Umbilical cord (tissue), 2 donors: ENCODE results near the gene PYGB. TPM values are rescaled to one million over a fixed set of nuclear protein-coding genes. Genes with fewer than 3 reads are reported as not detected.
"Not testable (repeated sequence)": the region's sequence is repeated elsewhere in the genome, so short reads cannot be mapped to it uniquely, and the experiment has no call there.

Source experiments
- DNase-seq: peaks from one replicate; pipeline ENCODE4 v3.0.0-alpha.2; 2015; ENCODE audit warnings: low spot score
- total RNA-seq: library from RNA; depleted of rRNA; stranded (reverse); fragments of >200 nt; gene quantifications from one replicate; pipeline ENCODE4 v1.2.3, GENCODE V29; 2014; ENCODE audit warnings: low replicate concordance; ENCODE audit not compliant: insufficient read depth

PYGB gene
- total RNA-seq, 1 donor from 2014 or later = 56.6 TPM

DNA sequence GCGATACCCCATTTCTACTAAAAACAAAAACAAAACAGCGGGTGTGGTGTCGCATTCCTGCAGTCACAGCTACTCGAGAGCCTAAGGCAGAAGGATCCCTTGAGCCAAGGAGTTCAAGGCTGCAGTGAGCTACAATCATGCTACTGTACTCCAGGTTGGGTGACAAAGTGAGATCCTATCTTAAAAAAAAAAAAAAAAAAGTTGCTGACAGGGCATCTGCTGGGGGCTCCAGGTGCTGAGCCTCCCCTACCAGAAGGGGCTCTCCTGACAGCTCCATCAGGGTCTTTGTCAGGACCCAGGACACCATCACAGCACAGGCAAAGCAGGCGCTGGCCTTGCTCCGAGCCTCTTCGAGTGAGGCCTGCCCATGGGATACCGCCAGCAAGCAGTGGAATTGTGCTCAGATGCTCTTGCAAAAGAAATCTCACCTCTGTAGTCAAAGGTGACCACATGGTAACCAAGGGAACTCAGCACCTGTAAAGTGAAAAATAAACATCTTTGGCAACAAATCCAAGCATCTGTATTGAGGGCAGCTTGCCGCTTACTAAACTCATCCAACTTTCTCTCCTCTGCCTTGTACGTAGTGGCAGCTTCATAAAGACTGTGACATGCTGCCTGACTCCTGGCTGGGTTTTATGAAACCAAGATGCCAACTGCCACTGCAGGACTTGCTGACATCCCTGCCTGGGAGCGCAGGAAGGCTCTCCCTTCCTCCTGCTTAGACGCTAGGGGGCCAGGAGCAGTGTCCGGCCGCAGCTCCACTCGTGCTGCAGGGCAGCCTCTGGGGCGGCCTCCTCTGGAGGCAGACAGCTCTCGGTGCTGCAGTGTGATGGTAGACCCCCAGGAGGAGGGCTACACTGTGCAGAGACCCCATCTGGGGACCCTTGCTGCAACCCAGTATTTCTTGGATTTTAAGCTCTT, 66.9 kb downstream of the PYGB start:
- no peak for DNase-seq

DNA sequence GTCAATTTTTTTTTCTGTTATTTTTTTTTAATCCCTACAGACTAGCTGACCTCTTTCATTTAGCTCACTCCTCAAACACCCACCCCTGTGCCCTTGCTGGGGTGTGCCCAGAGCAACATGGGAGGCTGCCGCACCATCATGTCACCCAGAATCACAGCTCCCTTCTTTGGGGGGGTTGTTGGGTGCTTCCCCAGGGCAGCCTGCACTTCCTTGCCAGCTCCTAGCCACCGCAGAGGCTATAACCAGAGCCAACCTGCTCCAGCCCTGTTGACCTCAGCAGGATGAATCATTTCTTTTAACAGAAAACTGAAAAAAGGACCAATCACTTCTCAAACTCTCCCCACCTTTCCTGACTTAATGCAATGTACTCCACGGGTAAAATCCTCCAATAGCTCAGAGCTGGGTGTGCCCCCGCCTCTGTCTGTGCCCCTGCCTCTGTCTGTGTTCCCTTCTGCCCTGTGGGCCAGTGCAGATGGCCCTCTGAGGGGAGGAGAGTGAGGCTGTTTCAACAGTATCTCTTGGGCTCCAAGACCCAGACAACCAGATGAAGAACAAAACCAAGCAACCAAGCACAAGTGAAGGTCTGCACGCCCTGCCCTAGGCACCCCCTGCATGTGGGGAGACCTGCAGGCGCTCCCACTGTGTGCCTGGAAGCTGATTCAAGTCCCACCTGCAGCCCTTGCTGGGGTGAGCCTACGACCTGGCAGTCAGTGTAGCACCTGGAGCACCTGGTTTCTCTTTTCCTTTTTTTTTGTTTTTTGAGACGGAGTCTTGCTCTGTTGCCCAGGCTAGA, 67.7 kb downstream of the PYGB start:
- DNase-seq = no peak

DNA sequence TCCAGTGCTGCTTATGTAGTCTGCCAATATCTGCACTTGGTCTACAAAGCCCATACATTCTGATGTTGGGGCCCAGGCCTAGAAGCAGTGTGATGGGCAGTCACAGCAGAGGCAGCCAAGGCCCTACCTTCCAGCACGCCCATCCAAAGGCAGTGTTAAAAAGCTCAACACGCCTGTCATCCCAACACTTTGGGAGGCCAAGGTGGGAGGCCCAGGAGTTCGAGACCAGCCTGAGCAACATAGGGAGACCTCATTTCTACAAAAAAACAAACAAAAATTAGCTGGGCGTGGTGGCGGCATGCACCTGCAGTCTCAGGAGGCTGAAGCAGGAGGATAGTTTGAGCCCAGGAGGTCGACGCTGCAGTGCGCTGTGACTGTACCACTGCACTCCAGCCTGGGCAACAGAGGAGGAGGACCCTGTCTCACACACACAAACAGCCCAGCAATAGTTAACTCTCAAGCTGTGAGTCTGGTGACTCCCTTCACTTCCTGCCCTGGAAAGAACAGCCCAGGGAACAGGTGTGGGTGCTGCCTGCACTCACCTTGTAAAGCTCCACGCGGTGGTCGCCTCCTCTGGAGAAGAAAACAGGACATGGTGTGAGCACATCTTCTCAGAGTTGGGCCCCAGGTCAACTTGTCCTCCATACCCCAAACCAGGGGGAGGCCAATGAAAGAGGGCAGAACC, 68.8 kb downstream of the PYGB start:
- DNase-seq = no peak

DNA sequence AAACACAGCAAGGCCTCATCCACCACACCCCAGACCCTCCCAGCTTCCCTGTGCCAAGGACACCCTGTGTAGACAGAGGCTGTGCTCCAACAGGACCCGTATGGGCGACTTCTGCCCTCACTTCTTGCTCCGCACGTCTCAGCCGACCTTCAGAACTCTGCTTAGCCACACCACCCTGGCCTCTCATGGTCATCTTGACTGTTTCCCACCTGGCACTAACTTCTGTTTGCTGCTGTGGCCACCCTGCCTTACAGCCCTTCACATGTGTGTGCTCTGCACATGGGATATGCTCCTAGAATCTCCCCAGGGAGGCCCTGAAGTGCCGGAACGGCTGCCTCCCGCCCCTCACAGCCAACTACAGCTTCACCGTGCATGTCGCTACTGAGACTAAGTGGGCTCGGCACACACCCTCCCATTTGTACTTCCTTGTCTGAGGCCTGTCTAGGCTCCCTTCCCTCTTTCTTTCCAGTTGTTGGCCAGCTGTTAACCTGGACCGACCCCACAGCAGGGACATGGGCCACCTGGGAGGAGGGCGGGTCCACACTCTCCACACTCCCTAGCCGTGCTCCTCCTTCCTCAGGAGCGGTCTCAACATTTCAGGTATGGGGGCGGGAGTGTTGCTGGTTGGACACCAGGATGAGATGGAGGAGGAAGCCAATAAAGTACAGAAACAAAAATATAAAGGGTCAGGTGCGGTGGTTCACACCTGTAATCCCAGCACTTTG, 69.6 kb downstream of the PYGB start:
- DNase-seq = no peak

DNA sequence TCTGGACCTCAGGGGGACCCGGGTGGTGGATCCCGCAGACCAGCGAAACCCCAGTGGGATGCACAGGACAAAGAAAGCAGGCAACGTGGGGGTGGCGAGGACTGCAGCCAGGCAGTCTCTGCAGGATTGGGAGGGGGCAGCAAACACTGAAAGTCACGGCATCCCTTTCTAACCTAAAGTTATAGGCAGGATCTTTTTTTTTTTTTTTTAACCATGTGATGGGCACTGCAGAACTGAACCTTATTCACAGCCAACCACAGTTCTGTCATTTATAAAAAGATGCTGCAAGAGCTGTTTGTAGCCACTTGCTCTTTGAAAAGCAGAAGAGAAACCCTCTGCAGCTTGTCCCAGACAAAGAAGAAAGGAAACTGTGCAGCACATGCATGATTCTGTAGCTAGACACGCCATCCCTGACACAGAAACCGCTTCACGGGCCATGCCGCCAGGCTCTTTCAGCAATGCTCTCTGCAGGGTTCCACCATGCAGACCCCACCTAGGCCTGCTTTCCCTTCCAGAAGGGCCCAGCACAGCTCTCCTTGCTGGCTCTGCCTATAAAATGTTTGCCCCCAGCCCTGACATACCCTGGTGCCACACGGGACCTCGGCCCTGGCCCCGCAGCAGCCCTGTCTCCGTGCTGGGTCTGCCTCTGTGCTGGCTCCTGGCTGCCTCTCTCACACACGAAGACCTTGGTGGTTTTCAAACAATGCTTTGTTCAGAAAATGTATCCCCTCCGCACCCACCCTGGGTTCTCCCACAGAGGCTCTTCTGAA, 70.8 kb downstream of the PYGB start:
- DNase-seq = peak; percentile 43

DNA sequence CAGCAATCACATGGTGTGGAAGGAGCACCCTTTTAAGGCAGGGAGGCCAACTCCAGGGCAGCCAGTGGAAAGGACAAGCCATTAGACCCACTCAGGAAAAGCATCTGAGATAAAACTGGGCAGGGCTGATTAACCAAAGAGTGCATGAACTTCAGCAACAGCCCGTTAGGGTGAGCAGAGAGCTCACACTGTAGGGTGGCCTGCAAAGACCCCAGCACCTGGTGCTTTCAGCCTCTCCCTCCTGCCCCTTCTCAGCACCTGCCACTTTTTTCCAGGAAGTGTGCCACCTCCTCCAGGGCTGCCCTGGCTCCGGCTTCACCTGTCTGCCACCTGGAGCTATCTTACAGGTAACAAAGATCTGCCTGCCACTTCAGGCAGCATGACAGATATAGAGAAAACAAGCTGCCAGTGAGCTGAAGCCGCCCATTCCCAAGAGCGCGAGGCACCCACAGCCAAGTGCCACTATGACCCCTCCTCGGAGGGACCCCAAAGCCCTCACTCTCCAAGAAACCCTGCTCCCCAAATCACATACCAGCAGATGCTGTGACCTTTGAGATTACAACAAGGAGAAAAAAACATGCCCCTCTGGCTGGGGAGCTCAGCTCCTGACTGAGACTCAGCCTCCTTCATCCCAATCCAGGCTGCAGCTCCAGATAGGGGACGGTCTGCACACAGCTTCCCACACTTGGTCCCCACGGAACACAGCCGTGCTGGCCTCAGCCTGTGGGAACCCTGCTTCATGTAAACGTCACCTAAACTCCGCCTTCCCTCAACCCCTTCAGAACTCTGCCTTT, 71.6 kb downstream of the PYGB start:
- no peak for DNase-seq

DNA sequence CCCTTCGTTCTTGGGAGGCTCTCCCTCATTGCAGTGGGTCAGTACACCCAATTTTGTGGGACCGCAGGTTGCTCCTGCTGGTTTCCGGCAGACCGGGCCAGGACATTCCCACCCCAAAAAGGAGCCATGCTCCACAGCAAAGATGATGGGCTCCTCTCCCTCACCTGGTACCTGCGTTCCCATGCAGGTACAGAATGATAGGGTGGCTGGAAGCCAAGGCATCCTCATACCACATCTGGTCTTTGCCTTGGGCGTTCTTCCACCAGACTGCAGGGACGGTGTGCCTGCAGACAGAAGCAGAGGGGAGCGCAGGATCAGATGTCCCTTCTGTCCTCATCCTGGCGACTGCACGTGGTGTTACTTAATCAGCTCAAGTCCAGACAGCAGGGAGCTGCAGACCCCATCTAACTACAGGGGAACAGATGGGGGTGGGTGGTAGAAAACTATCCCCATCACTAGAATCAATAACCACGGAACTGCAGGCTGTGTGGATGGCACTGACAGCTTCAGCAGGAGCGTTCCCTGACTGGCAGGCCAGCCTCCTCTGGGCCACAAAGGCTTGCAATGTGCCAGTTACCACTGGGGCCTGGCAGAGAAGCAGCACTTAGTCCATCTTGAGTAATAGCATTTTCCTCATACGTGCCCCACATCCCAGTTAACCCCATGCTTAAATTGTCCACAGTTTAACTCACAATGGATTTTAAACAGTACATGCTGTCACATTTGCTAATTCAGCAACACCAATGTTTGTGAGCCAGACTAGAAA, 72.3 kb downstream of the PYGB start:
- no peak for DNase-seq

DNA sequence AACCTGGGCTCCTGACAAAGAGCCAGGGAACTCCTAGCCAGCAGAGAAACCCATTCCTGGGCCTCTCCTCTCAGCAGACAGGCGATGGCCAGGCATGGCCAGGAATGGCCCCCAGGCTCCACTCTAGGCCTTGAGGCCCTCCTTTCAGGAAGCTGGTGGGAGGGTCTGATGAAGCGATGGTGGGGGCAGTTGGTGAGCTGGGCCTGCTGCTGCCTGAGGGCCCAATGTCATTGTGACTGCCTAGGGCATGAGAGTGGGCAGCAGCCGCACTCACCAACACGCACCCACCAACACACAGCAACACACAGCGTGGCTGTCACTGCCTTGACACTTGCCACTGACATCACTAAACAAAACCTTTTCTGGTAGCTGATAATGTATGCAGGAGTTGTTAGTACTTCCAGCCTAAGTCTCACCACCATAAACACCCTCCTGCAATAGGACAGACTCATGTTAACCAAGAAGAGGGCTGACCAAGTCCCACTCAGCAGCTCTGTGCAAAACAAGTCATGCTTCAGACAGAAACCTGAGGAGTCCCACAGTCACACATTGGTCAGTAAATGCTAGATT, 73.5 kb downstream of the PYGB start:
- DNase-seq = no peak

DNA sequence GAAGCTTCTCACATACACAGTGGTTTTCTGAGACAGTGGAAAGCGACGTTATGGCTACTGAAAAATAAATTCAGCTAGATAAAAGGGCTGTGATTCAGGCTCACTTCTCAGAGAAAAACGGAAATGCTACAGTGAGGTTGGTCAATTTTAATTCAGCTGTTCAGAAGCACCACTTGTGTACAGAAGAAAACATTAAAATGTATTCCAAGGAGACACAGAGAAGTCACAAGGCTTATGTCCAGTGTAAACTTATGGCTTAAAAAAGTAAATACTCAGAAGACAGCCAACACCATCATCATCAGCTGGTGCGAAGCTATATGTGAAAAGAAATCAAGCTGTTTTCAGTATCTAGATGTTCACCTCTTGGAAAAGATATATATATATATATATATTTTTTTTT, 74.1 kb downstream of the PYGB start:
- no peak for DNase-seq

DNA sequence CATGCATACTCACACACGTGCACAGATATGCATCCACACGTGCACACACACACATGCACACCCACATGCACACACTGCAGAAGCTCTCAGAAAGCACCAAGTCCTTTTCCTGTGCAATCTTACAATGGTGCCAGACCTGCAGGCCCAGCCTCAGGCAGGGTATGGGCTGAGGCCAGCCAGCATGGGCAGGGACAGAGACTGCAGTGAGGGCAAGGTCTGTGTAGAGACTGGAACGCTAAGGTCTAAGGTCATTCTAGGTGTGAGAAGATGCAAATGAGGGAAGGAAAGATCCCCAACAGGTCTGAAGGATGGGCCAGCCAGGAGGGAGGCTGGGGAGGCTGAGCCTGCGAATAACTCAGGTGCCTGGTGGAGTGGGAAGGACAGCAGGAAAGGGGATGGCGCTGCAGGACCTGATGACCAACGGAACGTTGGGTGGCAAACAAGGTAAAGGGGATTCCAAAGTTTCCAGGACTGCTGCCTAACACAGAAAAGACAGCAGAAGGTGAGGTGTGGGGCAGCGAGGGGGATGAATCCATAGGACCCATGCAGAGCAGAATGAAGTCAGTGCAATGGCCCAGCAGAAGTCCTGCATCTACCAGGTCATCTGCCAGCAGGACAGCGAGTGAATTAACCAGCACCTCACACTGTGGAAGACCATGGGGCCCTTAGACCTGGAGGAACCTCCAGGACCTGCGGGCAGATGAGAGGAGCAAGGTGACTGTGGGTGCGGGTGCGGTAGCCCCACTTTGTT, 75.8 kb downstream of the PYGB start:
- DNase-seq = no peak

DNA sequence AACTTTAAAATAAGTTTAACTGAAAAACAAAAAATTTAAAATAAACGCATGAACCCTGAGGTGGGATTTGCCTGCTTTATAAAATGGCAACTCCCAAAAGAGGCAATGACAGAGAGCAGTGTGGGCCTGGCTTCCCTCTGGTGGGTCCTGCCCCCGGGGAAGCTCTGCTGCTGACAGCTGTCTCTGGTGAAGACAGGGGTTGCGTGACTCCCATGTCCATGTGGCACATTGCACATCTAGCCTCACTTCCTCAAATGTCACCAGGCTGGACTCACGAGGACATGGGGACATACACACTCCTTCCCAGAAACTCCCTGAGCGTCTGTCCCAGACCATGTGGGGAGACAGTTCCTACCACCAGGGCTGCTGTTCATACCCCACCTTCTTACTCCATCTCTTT, 76.5 kb downstream of the PYGB start:
- DNase-seq = peak; percentile 46

DNA sequence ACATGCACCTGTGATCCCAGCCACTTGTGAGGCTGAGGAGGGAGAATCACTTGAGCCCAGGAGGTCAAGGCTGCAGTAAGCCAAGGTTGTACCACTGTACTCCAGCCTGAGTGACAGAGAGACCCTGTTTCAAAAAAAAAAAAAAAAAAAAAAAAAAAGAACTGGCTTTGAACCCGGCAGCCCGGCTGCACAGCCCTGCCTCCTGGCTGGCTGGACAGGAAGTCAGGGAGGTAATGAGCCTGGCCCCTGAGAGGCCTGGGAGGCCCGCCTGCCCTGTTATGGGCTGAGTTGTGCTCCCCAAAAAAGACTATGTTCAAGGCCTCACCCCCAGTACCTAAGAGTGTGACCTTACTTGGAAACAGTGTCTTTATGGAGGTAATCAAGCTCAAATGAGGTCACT, 77.2 kb downstream of the PYGB start:
- no peak for DNase-seq

DNA sequence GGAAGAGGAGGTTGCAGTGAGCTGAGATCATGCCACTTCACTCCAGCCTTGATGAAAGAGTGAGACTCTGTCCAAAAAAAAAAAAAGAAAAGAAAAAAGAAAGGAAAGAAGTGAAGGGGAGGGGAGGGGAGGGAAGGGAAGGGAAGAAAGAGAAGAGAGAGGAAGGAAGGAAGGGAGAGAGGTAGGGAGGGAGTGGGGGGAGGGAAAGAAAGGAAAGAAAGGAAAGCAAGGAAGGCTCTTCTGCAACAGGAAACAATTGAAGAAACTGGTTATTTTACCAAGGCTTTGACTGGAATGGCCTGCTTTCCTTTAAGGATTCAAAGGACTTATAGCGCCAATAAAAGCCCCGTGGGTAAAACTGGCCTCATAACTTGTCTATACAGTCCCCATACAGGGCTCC, 78.1 kb downstream of the PYGB start:
- DNase-seq = no peak

DNA sequence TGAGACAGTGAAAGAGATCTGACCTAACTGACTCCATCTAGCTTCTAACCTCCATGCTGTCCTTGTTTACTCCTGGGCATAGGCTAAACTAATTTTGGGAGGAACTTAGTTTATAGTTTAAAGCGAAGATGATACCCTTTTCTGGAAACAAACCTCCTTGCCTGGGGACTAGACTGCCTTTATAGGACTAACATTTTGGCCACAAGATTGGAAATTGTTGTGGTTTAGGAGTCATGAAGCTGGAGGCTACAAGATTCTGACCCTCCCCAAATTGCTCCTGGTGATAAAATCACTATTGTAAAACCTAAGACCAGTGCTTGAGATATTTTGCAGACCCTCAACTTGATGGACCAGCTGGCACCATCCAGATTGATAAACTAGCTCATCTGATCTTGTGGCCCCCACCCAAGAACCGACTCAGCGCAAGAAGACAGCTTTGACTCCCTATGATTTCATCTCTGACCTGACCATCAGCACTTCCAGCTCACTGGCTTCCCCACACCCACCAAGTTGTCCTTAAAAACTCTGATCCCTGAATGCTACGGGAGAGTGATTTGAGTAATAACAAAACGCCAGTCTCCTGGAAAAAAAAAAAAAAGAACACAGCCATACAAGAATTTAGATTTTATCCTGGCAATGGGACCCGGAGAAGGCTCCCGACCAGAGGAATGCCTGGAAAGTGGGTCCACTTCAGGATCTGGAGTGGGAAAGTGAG, 79.8 kb downstream of the PYGB start:
- no peak for DNase-seq

DNA sequence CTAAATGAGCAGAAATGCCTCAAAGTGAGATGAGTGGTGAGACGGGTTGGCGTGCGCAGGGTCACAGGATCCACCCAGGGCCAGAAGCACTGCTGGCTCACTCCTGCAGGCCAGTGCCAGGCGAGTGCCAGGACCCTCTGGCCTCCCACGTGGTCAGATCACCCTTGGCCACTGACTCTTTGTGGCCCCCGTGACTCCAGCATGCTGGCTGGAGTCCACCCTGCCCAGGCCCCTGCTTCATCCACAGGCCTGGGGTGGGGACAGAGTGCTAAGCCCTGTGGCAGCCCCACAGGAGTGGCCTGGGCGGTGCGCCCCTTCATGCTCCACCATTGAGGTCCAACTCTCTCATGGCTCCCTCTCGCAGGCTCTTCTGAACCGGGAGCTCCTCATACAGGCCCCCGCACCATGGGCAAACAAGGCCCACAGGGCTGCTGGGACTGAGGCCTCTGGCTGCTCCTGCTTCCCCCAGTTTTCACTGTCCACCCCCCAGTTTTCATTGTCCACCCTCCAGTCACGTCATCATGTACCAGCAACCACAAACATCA, 81.1 kb downstream of the PYGB start:
- no peak for DNase-seq

DNA sequence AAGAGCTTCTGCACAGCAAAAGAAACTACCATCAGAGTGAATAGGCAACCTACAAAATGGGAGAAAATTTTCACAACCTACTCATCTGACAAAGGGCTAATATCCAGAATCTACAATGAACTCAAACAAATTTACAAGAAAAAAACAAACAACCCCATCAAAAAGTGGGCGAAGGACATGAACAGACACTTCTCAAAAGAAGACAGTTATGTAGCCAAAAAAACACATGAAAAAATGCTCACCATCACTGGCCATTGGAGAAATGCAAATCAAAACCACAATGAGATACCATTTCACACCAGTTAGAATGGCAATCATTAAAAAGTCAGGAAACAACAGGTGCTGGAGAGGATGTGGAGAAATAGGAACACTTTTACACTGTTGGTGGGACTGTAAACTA, 87.1 kb downstream of the PYGB start:
- not testable (repeated sequence) for DNase-seq
